Myocyte (in vitro differentiated cells): ENCODE results near the gene TLR4. TPM values are rescaled to one million over a fixed set of nuclear protein-coding genes. Genes with fewer than 3 reads are reported as not detected.
A peak's percentile ranks its signal among the peaks of the same experiment; 100 is the strongest.

Experiments used
- DNase-seq: peaks from one replicate; pipeline ENCODE4 v3.0.0-alpha.2; 2012; ENCODE audit warnings: low read depth
- total RNA-seq: library from RNA; depleted of rRNA; stranded (reverse); fragments of >200 nt; gene quantifications from 2 replicates; pipeline ENCODE4 v1.2.3, GENCODE V29; 2014

TLR4 gene
- total RNA-seq, 1 donor from 2014 or later, result 11.9 TPM

- DNase-seq, result no peak
Observed at GRCh38 chr9:117714282-117714681, 10.1 kb downstream of the TLR4 start.

- no peak for DNase-seq
Observed at GRCh38 chr9:117715411-117715989, 11.3 kb downstream of the TLR4 start.

DNA sequence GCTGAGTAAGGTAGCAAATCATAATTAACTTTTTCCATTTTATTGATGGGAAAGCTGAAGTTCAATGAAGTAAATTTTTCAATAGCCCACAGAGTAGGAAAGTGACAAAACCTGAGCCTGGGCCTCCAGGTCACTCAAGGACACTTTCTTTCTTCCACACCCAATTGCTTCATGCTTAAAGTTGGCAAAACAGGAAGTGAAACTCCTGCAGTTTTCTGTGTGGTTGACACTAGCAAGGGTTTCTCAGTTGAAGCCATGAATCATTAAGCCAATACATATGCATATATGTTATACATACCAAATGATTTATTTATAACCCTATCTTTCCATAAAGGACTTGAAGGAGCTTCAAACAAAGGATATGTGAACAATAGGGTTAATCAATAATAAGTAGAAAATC is 13.9 kb downstream of the TLR4 start:
- DNase-seq, result peak; percentile 50

DNA sequence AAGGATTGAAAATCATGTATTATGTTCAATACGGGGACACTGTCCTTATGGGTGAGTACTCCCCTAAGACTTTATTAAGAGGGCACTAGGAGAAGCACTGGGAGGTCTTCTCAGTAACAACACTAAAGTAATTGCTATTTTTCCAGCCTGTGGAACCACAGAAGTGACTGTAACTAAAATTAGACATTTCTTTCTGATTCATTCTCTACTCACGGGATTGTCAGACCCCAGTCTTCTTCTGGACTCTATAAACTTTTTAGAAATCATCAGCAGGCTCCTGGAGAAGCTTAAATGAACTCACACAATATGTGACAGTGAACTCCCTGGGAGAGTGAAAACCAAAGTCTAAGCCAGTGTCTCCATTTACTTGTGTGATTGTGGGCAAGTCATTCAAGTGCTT is 14.5 kb downstream of the TLR4 start:
- DNase-seq, result peak; percentile 69

DNA sequence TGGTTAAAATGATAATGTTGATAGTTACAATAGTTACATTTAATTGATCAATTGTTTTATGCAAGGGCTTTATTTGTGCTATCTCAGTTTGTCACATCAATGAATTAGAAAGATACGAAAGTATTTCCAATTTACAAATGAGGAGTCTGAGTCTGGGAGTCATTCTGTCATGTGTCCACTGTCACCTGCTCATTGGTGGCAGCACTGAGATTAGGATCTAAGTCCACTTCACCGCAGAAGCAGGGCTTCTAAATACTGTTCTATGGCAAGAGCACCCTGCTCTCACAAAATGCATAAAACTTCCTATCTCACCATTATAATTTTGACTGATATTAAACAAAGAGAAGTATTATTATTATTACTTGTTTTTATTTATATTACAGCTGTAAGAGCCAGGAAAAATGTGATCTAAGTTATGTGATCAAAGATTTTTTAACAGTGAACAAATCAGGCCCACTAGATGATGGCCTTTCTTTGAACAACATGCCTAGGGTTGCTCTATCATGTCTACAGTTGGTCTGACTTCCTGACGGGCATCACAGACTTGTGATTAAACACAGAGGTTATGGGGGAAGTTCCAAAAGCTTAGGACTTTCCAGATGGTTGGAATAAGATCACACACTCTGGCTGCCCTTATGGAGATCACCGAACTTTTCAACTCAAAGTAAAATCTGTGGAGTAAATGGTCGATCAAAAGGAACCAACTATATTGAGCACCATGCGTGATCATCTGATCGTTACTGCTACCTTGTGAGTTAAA is 15.1 kb downstream of the TLR4 start:
- peak; percentile 69 for DNase-seq

DNA sequence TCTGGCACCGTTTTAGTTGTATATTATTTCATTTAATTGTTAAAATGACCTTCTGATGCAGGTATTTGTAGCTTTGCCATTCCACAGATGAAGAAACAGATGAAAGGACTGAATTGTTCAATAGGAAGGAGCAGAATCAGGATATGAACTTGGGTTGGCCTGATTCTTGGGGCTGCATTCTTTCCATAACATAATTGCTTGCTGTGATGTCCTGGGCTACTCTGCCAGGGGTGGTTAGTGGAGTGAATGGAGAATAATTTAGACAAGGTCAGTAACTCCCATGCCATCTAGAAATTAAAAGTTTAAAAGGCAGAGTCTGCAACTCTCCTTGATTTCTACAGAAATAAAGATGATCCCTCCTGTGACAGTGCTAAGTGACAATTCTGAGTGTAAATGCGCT is 15.9 kb downstream of the TLR4 start:
- no peak for DNase-seq

DNA sequence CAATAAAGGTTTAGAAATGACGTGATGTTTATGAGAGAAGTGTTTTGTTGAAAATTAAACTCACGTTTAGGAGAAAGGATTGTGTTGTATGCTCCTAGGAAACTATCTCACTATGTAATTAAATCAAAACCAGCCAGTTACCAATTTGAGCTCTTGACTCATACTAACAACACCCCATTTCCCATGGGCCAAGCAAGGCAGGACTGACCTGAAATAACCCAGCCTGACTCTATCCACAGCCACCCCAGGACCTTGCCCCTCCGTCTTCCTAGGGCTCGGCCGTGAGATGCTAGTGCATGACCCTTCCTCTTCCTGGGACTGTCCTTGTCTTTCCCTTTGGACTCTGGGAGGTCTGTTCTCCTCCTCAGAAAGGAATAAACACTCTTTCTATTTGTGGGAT is 16.4 kb downstream of the TLR4 start:
- DNase-seq, result peak; percentile 87

DNA sequence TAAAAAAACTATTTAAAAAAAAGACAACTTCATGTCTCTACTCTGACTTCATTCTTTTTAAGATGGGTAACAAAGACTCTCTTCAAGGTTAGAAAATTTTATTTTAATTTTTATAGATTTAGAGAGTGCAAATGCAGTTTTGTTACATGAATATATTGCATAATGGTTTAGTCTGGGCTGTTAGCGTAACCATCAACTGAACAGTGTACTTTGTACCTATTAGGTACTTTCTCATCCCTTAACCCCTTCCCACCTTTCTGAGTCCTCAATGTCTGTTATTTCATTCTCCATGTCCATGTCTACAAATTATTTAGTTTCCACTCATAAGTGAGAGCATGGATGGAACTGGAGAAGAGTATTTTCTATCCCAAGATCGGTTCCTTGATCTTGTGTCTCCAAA is 16.8 kb downstream of the TLR4 start:
- DNase-seq, result no peak

DNA sequence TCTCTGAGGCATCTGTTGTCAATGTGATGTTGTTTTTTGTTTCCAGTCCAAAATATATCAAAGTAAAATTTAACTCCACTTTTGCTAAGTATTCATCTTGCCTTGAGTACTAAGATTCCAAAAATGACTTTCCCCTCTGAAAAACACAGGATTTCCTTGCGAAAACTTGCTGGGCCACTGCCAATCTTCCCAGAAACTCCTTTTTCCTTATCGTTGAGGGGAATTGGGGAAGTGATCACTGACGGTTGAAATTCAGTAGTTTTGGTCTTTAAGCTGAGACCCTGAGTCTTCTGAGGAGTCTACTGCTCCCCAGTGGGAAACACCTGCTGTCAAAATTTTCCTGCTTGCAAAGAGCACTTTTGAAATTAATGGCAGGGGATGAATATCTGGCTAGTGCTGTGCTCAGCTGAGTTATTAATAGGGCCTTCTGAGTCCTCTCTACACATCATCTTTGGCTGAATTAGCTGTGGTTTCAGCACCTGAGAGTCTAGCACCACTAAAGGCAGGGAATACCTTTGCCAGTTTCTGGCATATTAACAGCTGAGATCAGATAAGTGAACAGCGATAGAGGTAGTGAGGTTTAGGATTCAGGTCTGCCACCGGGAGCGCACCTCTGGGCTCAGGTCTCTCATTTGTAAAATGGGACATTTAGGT is 18.0 kb downstream of the TLR4 start:
- peak; percentile 39 for DNase-seq

- no peak for DNase-seq
Observed at GRCh38 chr9:117723986-117724625, 19.9 kb downstream of the TLR4 start.

DNA sequence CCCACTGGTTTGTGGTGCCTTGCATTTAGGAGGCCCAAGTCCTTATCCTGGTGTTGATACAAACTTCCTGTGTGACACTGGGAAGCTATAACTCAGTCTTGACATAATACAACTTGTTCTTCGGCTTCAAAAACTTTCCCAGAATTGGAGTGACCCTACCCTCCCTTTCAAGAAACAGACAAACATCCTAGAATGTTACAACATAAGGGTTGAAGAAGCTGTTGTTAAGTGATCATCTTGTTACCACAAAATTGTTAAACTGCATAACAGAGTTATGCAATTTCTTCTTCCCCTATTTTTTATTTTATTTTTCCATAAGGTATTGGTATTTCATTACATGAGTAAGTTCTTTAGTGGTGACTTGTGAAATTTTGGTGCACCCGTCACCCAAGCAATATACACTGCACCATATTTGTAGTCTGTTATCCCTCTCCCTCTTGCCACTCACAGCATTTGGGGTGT is 21.3 kb downstream of the TLR4 start:
- DNase-seq, result no peak

- peak; percentile 67 for DNase-seq
Observed at GRCh38 chr9:117729375-117729774, 25.2 kb downstream of the TLR4 start.

DNA sequence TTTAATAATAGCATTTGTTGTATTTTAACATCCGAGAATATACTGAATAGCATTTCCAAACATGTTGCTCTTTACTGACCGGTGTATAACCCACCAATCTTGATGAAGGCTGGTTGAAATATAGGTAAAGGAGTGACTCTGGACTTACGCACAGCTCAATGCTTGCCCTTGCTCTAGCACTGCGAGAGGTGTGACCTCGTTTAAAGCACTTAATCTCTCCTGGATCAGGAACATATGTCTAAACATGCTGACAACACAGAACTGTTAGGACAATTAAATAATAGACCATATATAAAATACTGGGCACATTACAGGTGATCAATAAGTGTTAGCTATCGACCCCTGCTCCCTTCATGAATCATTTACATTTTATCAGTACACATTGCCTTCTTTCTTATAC is 28.3 kb downstream of the TLR4 start:
- DNase-seq, result no peak

- DNase-seq, result no peak
Observed at GRCh38 chr9:117733465-117733864, 29.3 kb downstream of the TLR4 start.

GRCh38 chr9:117734082-117734481 is 29.9 kb downstream of the TLR4 start:
- DNase-seq, result no peak

- peak; percentile 50 for DNase-seq
Observed at GRCh38 chr9:117734523-117735314, 30.5 kb downstream of the TLR4 start.

- DNase-seq, result no peak
Observed at GRCh38 chr9:117737721-117738226, 33.6 kb downstream of the TLR4 start.

DNA sequence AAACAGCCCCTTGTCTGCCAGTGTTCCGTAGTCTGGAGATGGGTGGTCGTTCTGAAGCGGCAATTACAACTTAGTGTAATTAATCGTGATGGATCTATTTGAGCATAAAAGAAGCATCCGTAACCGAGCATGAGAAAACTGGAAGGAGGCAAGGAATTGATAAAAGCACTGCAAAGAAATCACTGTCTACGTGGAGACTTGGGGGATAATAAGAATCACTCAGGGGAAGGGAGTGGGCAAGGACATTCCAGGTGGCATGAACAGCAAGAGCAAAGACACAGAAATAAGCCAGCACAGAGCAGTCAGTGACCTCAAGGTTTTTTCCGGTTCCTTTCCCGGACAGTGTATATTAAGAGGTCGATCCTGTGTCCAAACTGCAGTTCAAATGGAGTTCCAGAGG is 35.0 kb downstream of the TLR4 start:
- no peak for DNase-seq

DNA sequence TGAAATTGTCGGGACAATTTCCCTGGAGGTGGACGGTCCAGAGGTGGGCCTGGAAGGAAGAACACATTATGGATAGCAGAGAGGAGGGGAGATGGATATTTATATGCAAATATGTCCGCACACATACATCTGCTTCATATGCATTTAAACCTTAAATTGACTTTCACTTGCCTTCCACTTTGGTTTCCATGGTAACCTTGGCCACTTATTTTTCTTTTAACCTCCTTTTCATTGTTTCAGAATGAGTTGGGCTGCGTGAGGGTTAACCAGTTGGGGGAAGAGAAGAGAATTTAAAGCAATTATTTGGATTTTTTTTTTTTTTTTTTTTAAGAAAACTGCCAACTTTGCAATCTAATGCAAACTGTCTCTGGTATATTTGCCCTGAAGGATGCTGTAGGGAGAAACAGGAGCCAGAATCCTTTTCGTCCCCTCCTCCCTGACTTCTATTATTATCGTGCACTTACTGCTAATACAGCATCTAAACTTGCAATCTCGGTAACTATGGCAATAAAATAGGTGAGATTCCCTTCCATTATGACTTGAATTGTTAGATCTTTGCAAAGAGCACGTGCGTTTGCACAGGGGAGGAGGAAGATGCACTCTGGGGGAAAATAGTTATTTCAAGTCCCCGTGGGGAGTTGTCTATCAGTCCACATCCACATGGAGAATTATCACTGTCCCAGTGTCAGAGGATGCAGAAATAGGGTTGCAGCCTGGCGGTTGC is 35.6 kb downstream of the TLR4 start:
- no peak for DNase-seq

GRCh38 chr9:117742131-117742530 is 37.9 kb downstream of the TLR4 start:
- DNase-seq, result no peak
